GM18867 (cell line): ENCODE data around the gene PUSL1.
"Not testable (repeated sequence)": the region's sequence is repeated elsewhere in the genome, so short reads cannot be mapped to it uniquely, and the experiment has no call there.

Source experiments
- ATAC-seq: cut with Tn5 transposase; IDR thresholded peaks from one replicate; pipeline ENCODE4 v1.9.1; 2021; ENCODE audit warnings: mild to moderate bottlenecking, moderate library complexity; ENCODE audit not compliant: unreplicated experiment

The PUSL1 gene

GRCh38 chr1:1307261-1307922 is 1.0 kb upstream of the PUSL1 start:
- ATAC-seq = peak; percentile 5

- peak; percentile 0 for ATAC-seq
These were observed 406 bp downstream of the PUSL1 start for GRCh38 chr1:1308756-1309250.

- no peak for ATAC-seq
These were observed 1.1 kb downstream of the PUSL1 start for GRCh38 chr1:1309251-1310108.

- no peak for ATAC-seq
These were observed 1.6 kb downstream of the PUSL1 start for GRCh38 chr1:1310109-1310385.

GRCh38 chr1:1310476-1311053 is 2.2 kb downstream of the PUSL1 start:
- no peak for ATAC-seq

- ATAC-seq = no peak
These were observed 3.0 kb downstream of the PUSL1 start for GRCh38 chr1:1311107-1312104.

- ATAC-seq = no peak
These were observed 4.3 kb downstream of the PUSL1 start for GRCh38 chr1:1312450-1313314.

- no peak for ATAC-seq
These were observed 5.3 kb downstream of the PUSL1 start for GRCh38 chr1:1313500-1314236.

GRCh38 chr1:1314237-1314586 is 5.8 kb downstream of the PUSL1 start:
- ATAC-seq = no peak

GRCh38 chr1:1314678-1315335 is 6.4 kb downstream of the PUSL1 start:
- ATAC-seq = no peak

GRCh38 chr1:1315435-1315954 is 7.1 kb downstream of the PUSL1 start:
- ATAC-seq = no peak

- not testable (repeated sequence) for ATAC-seq
These were observed 7.8 kb downstream of the PUSL1 start for GRCh38 chr1:1316199-1316598.

- ATAC-seq = no peak
These were observed 9.0 kb downstream of the PUSL1 start for GRCh38 chr1:1317420-1317819.

GRCh38 chr1:1318131-1318652 is 9.8 kb downstream of the PUSL1 start:
- ATAC-seq = no peak

- ATAC-seq = no peak
These were observed 10.6 kb downstream of the PUSL1 start for GRCh38 chr1:1318777-1319645.

GRCh38 chr1:1319646-1319941 is 11.2 kb downstream of the PUSL1 start:
- ATAC-seq = no peak

GRCh38 chr1:1320666-1321448 is 12.5 kb downstream of the PUSL1 start:
- ATAC-seq = no peak
